Choroid plexus epithelial cell (primary cell): Measurements from ENCODE around the gene GRK4.

Experiments
- DNase-seq: peaks from one replicate; pipeline ENCODE4 v3.0.0-alpha.2; 2010; ENCODE audit warnings: low read depth
- H3K4me3 ChIP-seq: 2 replicates; pipeline ENCODE4 v1.5.1; 2011; ENCODE audit warnings: low read depth, mild to moderate bottlenecking, control low read depth, low read length, moderate library complexity
- TF ChIP-seq, protein P1 (sequence below): conservative IDR thresholded peaks from 2 replicates; pipeline ENCODE4 v1.5.1; 2011; ENCODE audit warnings: low read depth, mild to moderate bottlenecking, control low read depth, inconsistent platforms, low read length, moderate library complexity

GRK4 gene

DNA sequence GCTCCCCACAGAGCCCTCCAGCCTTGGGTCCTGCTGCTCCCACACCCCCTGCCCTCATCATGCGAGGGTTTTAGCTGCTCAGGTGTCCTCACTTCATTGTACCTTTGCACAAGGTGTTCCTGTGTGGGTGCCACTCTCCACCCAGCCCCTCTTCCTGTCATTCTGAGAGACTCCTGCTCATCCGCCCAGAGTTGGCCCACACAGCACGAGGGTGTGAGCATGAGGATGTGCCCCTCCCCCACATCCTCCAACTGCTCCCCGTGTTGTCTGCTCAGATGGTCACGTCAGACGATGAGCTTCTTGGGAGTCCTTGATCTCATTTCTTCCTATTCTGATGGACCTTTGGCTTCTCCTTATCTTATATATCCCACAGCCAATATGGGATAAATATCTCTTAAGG, 57.8 kb downstream of the GRK4 start:
- H3K4me3 ChIP-seq = no peak overlapping the region
- no peak for DNase-seq
- TF ChIP-seq, protein P1, sequence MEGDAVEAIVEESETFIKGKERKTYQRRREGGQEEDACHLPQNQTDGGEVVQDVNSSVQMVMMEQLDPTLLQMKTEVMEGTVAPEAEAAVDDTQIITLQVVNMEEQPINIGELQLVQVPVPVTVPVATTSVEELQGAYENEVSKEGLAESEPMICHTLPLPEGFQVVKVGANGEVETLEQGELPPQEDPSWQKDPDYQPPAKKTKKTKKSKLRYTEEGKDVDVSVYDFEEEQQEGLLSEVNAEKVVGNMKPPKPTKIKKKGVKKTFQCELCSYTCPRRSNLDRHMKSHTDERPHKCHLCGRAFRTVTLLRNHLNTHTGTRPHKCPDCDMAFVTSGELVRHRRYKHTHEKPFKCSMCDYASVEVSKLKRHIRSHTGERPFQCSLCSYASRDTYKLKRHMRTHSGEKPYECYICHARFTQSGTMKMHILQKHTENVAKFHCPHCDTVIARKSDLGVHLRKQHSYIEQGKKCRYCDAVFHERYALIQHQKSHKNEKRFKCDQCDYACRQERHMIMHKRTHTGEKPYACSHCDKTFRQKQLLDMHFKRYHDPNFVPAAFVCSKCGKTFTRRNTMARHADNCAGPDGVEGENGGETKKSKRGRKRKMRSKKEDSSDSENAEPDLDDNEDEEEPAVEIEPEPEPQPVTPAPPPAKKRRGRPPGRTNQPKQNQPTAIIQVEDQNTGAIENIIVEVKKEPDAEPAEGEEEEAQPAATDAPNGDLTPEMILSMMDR = no peak

DNA sequence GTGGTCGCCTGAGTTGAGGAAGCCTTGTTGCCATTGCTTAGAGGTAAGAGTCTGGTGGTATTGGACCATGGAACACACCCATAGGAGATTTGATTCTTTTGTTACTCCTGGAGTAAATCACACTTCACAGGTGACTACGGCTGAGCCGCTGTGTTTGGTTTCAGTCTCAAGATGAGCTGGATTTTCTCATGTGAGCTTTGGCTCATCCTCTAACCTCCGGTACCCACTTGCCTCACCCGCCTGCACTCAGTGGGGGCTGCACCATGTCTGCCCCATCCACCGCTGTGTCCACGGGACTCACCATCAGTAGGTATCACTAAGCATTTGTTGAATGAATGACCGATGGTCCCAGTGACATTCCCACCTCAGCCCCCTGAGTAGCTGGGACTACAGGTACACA, 58.3 kb downstream of the GRK4 start:
- H3K4me3 ChIP-seq = no peak overlapping the region
- TF ChIP-seq, protein P1 = no peak
- DNase-seq = no peak

- DNase-seq = no peak
- TF ChIP-seq, protein P1 = no peak
- H3K4me3 ChIP-seq = no peak overlapping the region
Observed at GRCh38 chr4:3022112-3022511, 58.7 kb downstream of the GRK4 start.

GRCh38 chr4:3022651-3023050, 59.3 kb downstream of the GRK4 start:
- H3K4me3 ChIP-seq = no peak overlapping the region
- TF ChIP-seq, protein P1 = no peak
- no peak for DNase-seq

DNA sequence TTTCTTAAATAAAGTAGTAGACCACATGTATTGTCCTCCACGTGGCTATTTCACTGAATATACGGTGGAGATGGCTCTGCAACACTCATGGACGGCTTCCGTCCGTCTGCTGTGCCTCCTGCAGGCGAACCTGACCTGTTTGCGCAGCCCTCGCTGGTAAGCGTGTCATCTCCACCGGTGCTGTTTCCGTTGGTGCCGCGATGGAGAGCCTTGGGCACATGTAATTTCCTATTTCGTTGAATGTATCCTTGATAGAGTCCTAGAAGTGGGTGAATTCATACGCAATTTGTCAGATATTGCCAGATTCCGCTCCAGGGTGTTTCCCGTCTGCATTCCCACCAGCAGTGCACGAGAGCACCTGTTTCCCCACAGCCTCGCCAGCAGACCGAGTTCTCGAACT, 62.5 kb downstream of the GRK4 start:
- DNase-seq = no peak
- TF ChIP-seq, protein P1 = no peak
- H3K4me3 ChIP-seq = no peak overlapping the region

DNA sequence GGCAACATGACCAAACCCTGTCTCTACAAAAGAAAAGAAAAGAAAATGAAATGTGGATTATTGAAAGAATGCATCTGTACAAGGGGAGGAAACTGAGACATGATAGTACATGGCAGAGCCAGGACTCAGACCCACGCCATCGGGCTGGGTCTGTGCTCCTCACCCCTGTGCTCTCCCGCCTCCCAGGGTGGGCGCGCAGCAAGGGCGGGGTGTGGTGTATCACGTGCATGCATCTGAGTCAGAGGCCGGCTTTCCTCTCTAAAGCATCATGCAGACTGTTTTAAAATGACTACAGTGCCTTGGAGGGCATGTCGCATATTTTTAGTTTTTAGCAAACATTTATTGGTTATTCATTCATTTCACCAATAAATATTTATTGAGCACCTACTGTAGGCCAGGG, 63.2 kb downstream of the GRK4 start:
- H3K4me3 ChIP-seq = no peak overlapping the region
- DNase-seq = no peak
- TF ChIP-seq, protein P1 = no peak

- TF ChIP-seq, protein P1 = no peak
- DNase-seq = no peak
- H3K4me3 ChIP-seq = no peak overlapping the region
Observed at GRCh38 chr4:3029464-3029863, 66.1 kb downstream of the GRK4 start.
